Neural progenitor cell (in vitro differentiated cells): Measurements from ENCODE around the gene VPS13D. TPM values are rescaled to one million over a fixed set of nuclear protein-coding genes. Genes with fewer than 3 reads are reported as not detected.

Experiments
- DNase-seq: peaks from one replicate; pipeline ENCODE4 v3.0.0-alpha.2; 2016; ENCODE audit warnings: low spot score
- H2AFZ ChIP-seq: fragments of 200-600 bp; sonication (generic); replicated peaks from 2 replicates; pipeline ENCODE4 v1.6.1; 2016; ENCODE audit warnings: antibody characterized with exemption
- H3F3A ChIP-seq: fragments of 200-600 bp; sonication (generic); 2 replicates; pipeline ENCODE4 v1.6.1; 2016; ENCODE audit warnings: antibody characterized with exemption, low read depth
- H3K27ac ChIP-seq: fragments of 200-600 bp; sonication (generic); 2 replicates; pipeline ENCODE4 v1.5.1; 2016; ENCODE audit warnings: mild to moderate bottlenecking
- H3K27me3 ChIP-seq: fragments of 200-600 bp; sonication (generic); 2 replicates; pipeline ENCODE4 v1.6.1; 2016; ENCODE audit warnings: mild to moderate bottlenecking, moderate library complexity
- H3K36me3 ChIP-seq: fragments of 200-600 bp; sonication (generic); 2 replicates; pipeline ENCODE4 v1.5.1; 2016
- H3K4me1 ChIP-seq: fragments of 200-600 bp; sonication (generic); 2 replicates; pipeline ENCODE4 v1.6.1; 2016; ENCODE audit warnings: mixed run types
- H3K4me2 ChIP-seq: fragments of 200-600 bp; sonication (generic); 2 replicates; pipeline ENCODE4 v1.6.1; 2016
- H3K4me3 ChIP-seq: fragments of 200-600 bp; sonication (generic); 2 replicates; pipeline ENCODE4 v1.5.1; 2016
- H3K79me2 ChIP-seq: fragments of 200-600 bp; sonication (generic); 2 replicates; pipeline ENCODE4 v1.6.1; 2016; ENCODE audit warnings: low read depth
- H3K9ac ChIP-seq: fragments of 200-600 bp; sonication (generic); 2 replicates; pipeline ENCODE4 v1.6.1; 2016
- H3K9me3 ChIP-seq: fragments of 200-600 bp; sonication (generic); 2 replicates; pipeline ENCODE4 v1.5.1; 2016; ENCODE audit warnings: low read depth
- H4K20me1 ChIP-seq: fragments of 200-600 bp; sonication (generic); 2 replicates; pipeline ENCODE4 v1.6.1; 2016; ENCODE audit warnings: low read depth
- H3K27ac Mint-ChIP-seq: 3 replicates; pipeline ENCODE4 v1.8.0; 2021; ENCODE audit warnings: mixed read lengths
- H3K27me3 Mint-ChIP-seq: 2 replicates; pipeline ENCODE4 v1.8.0; 2022; ENCODE audit warnings: low read depth, mild to moderate bottlenecking, inconsistent platforms, moderate library complexity, mixed read lengths; ENCODE audit not compliant: insufficient read depth
- H3K36me3 Mint-ChIP-seq: 3 replicates; pipeline ENCODE4 v1.8.0; 2021; ENCODE audit warnings: mixed read lengths
- H3K4me1 Mint-ChIP-seq: 3 replicates; pipeline ENCODE4 v1.8.0; 2021; ENCODE audit warnings: mixed read lengths
- H3K4me3 Mint-ChIP-seq: 3 replicates; pipeline ENCODE4 v1.8.0; 2021; ENCODE audit warnings: mild to moderate bottlenecking, moderate library complexity, mixed read lengths
- H3K9me3 Mint-ChIP-seq: 3 replicates; pipeline ENCODE4 v1.8.0; 2020; ENCODE audit warnings: mixed read lengths
- EZH2 ChIP-seq: fragments of 200-600 bp; sonication (generic); IDR thresholded peaks from 2 replicates; pipeline ENCODE4 v1.6.1; 2017; ENCODE audit warnings: antibody characterized with exemption, mild to moderate bottlenecking, moderate library complexity
- EZH2phosphoT487 ChIP-seq: fragments of 200-600 bp; sonication (generic); IDR thresholded peaks from 2 replicates; pipeline ENCODE4 v1.6.1; 2017; ENCODE audit warnings: antibody characterized with exemption
- total RNA-seq: library from RNA; depleted of rRNA; stranded (reverse); fragments of >200 nt; gene quantifications from 2 replicates; pipeline ENCODE4 v1.2.3, GENCODE V29; 2015; ENCODE audit warnings: low replicate concordance
- TF ChIP-seq, protein P1 (sequence below): fragments of 200-600 bp; sonication (generic); IDR thresholded peaks from 2 replicates; pipeline ENCODE4 v1.5.1; 2017; ENCODE audit warnings: antibody characterized with exemption, mild to moderate bottlenecking

The VPS13D gene
- total RNA-seq, 1 donor from 2014 or later = 16.4 TPM

DNA sequence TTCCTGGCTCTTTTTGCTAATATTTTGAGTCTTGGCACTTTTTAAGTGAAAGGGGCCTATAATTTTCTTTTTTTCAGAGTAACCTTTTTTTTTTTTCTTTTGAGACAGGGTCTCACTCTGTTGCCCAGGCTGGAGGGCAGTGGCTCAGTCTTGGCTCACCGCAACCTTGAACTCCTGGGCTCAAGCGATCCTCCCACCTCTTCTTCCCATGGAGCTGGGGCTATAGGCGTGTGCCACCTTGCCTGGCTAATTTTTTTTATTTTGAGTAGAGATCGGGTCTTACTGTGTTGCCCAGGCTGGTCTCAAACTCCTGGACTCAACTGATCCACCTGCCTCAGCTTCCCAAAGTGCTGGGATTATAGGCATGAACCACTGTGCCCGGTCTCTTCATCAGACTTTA is 285.4 kb downstream of the VPS13D start:
- no peak overlapping the region for H3K4me2 ChIP-seq
- H3K9ac ChIP-seq = no peak overlapping the region
- peaks cover 2% of the 10 kb centered on the region for H3K27me3 Mint-ChIP-seq
- H3K9me3 ChIP-seq = no peaks in the 10 kb centered on the region
- no peaks in the 10 kb centered on the region for H4K20me1 ChIP-seq
- H3K36me3 Mint-ChIP-seq = peaks cover 1% of the 10 kb centered on the region
- no peak for DNase-seq
- H3K79me2 ChIP-seq = no peaks in the 10 kb centered on the region
- peaks cover 22% of the 10 kb centered on the region for H3K4me1 Mint-ChIP-seq
- H3K27ac Mint-ChIP-seq = no peak overlapping the region
- peaks cover 26% of the 10 kb centered on the region for H3K4me1 ChIP-seq
- no peaks in the 10 kb centered on the region for H3K27me3 ChIP-seq
- H3F3A ChIP-seq = peaks cover 34% of the 10 kb centered on the region
- no peaks in the 10 kb centered on the region for H3K9me3 Mint-ChIP-seq
- H3K4me3 ChIP-seq = no peak overlapping the region
- no peak overlapping the region for H3K4me3 Mint-ChIP-seq
- no peak overlapping the region for H3K27ac ChIP-seq
- H3K36me3 ChIP-seq = no peaks in the 10 kb centered on the region
- no peak overlapping the region for H2AFZ ChIP-seq
- no peak for TF ChIP-seq EZH2phosphoT487
- TF ChIP-seq, protein P1, sequence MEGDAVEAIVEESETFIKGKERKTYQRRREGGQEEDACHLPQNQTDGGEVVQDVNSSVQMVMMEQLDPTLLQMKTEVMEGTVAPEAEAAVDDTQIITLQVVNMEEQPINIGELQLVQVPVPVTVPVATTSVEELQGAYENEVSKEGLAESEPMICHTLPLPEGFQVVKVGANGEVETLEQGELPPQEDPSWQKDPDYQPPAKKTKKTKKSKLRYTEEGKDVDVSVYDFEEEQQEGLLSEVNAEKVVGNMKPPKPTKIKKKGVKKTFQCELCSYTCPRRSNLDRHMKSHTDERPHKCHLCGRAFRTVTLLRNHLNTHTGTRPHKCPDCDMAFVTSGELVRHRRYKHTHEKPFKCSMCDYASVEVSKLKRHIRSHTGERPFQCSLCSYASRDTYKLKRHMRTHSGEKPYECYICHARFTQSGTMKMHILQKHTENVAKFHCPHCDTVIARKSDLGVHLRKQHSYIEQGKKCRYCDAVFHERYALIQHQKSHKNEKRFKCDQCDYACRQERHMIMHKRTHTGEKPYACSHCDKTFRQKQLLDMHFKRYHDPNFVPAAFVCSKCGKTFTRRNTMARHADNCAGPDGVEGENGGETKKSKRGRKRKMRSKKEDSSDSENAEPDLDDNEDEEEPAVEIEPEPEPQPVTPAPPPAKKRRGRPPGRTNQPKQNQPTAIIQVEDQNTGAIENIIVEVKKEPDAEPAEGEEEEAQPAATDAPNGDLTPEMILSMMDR = no peak
- no peak for TF ChIP-seq EZH2

DNA sequence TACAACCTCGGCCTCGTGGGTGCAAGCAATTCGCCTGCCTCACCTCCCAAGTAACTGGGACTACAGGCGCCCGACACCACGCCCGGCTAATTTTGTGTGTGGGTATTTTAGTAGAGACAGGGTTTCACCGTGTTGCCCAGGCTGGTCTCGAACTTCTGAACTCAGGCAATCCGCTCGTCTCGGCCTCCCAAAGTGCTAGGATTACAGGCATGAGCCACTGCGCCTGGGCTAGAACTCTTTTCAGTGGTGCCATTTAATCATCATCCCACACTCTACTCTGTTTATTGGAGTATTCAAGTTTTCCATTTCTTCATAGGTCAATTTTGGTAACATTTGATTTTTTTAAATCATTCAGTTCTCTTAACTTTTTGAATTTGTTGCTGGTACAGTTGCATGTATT is 286.9 kb downstream of the VPS13D start:
- no peak overlapping the region for H3K4me2 ChIP-seq
- H4K20me1 ChIP-seq = no peaks in the 10 kb centered on the region
- no peak overlapping the region for H3K9ac ChIP-seq
- Mint-ChIP-seq H3K4me1 (peaks cover 9% of the 10 kb centered on the region), H3K36me3 (peaks cover 1% of the 10 kb centered on the region), H3K27me3 (peaks cover 5% of the 10 kb centered on the region), H3K27ac (no peak overlapping the region), H3K4me3 (no peak overlapping the region), H3K9me3 (no peaks in the 10 kb centered on the region)
- no peaks in the 10 kb centered on the region for H3K79me2 ChIP-seq
- H2AFZ ChIP-seq = no peak overlapping the region
- TF ChIP-seq EZH2phosphoT487 (no peak), EZH2 (no peak)
- TF ChIP-seq, protein P1 = no peak
- no peaks in the 10 kb centered on the region for H3K27me3 ChIP-seq
- no peak for DNase-seq
- H3K4me1 ChIP-seq = peaks cover 12% of the 10 kb centered on the region
- H3K36me3 ChIP-seq = no peaks in the 10 kb centered on the region
- H3K27ac ChIP-seq = no peak overlapping the region
- H3K4me3 ChIP-seq = no peak overlapping the region
- peaks cover 19% of the 10 kb centered on the region for H3F3A ChIP-seq
- H3K9me3 ChIP-seq = no peaks in the 10 kb centered on the region

DNA sequence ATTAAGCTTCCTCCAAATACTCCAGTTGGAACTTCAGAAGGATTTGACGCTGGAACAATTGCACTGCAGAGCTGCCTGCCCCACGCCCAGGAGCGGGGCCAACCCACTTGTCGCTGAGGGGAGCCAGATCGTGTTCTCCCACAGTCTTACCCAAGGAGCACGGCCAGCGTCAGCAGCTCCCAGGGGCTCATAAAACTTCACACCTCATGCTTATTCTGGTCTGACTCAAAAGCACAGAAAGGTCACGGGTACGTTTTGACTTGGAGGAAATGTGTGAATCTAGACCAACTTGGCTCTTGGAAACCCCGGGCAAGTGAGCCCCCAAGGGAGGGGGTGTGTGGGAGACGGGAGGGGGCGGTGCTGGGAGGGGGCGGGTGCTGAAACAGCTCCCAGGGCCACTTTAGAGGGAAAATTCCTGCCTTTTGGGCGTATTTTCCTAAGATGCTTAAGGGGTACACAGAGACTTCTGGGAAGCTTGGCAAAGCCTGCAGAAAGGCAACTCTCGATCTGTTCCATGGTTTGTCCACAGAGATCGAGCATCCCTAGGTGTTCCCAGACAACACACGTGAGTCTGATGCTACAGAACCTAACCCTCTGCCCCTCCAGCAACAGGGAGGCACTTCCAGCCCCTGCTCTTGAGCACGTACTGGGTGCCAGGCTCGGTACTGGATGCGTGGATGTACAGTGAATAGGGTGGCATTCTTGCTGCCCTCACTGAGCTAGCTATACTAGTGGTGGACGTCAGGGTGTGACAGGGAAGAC is 289.3 kb downstream of the VPS13D start:
- H3K9me3 Mint-ChIP-seq = no peaks in the 10 kb centered on the region
- TF ChIP-seq, protein P1 = no peak
- no peak for TF ChIP-seq EZH2
- no peak for TF ChIP-seq EZH2phosphoT487
- H3K36me3 Mint-ChIP-seq = no peaks in the 10 kb centered on the region
- peak overlapping the region; percentile 60 for H3K4me2 ChIP-seq
- no peak overlapping the region for H3K27ac ChIP-seq
- no peak overlapping the region for H3K9ac ChIP-seq
- no peak overlapping the region for H3K4me3 ChIP-seq
- peaks cover 5% of the 10 kb centered on the region for H3K4me1 Mint-ChIP-seq
- peaks cover 12% of the 10 kb centered on the region for H3K4me1 ChIP-seq
- no peaks in the 10 kb centered on the region for H4K20me1 ChIP-seq
- peaks cover 5% of the 10 kb centered on the region for H3K27me3 Mint-ChIP-seq
- no peak overlapping the region for H3K4me3 Mint-ChIP-seq
- no peaks in the 10 kb centered on the region for H3K36me3 ChIP-seq
- H2AFZ ChIP-seq = no peak overlapping the region
- H3F3A ChIP-seq = peaks cover 14% of the 10 kb centered on the region
- peak; percentile 51 for DNase-seq
- no peaks in the 10 kb centered on the region for H3K9me3 ChIP-seq
- peak overlapping the region; percentile 7 for H3K27ac Mint-ChIP-seq
- H3K79me2 ChIP-seq = no peaks in the 10 kb centered on the region
- no peaks in the 10 kb centered on the region for H3K27me3 ChIP-seq
